Stimulated activated CD4-positive, alpha-beta T cell treated with anti-CD3 and anti-CD28 coated beads, Interleukin-15, amount 100 ng/mL, for 1 hour (primary cell): Measurements from ENCODE around the gene TMEM50A.
"Not testable (repeated sequence)": the region's sequence is repeated elsewhere in the genome, so short reads cannot be mapped to it uniquely, and the experiment has no call there.

Source experiments
- DNase-seq, 2 donors: peaks; one replicate each; pipeline ENCODE4 v3.0.0-alpha.2; 2020; ENCODE audit warnings: low read depth in 1 of 2, low spot score in 1 of 2

The TMEM50A gene

GRCh38 chr1:25329950-25330349 is 8.2 kb upstream of the TMEM50A start:
- DNase-seq: not testable (repeated sequence)

- DNase-seq: not testable (repeated sequence)
Observed at GRCh38 chr1:25336922-25337354, 1.2 kb upstream of the TMEM50A start.

GRCh38 chr1:25337483-25338187 is 499 bp upstream of the TMEM50A start:
- DNase-seq: peak in 1 of 2 donors; percentile 8

- DNase-seq: no peak
Observed at GRCh38 chr1:25338986-25339385, 852 bp downstream of the TMEM50A start.

- no peak for DNase-seq
Observed at GRCh38 chr1:25341746-25342145, 3.6 kb downstream of the TMEM50A start.

GRCh38 chr1:25342846-25343245 is 4.7 kb downstream of the TMEM50A start:
- no peak for DNase-seq

- no peak for DNase-seq
Observed at GRCh38 chr1:25343872-25344271, 5.7 kb downstream of the TMEM50A start.

GRCh38 chr1:25347556-25347955 is 9.4 kb downstream of the TMEM50A start:
- DNase-seq: no peak

- DNase-seq: no peak
Observed at GRCh38 chr1:25349606-25350005, 11.5 kb downstream of the TMEM50A start.

- DNase-seq: no peak
Observed at GRCh38 chr1:25355841-25356395, 17.8 kb downstream of the TMEM50A start.

GRCh38 chr1:25356441-25356840 is 18.3 kb downstream of the TMEM50A start:
- no peak for DNase-seq

GRCh38 chr1:25356848-25357247 is 18.7 kb downstream of the TMEM50A start:
- DNase-seq: no peak

- DNase-seq: no peak
Observed at GRCh38 chr1:25360596-25361581, 22.8 kb downstream of the TMEM50A start.

- no peak for DNase-seq
Observed at GRCh38 chr1:25361901-25362300, 23.8 kb downstream of the TMEM50A start.

GRCh38 chr1:25362634-25363559 is 24.8 kb downstream of the TMEM50A start:
- not testable (repeated sequence) for DNase-seq

GRCh38 chr1:25369241-25369640 is 31.1 kb downstream of the TMEM50A start:
- no peak for DNase-seq

- not testable (repeated sequence) for DNase-seq
Observed at GRCh38 chr1:25369691-25370271, 31.6 kb downstream of the TMEM50A start.

GRCh38 chr1:25371757-25372156 is 33.6 kb downstream of the TMEM50A start:
- not testable (repeated sequence) for DNase-seq

- not testable (repeated sequence) for DNase-seq
Observed at GRCh38 chr1:25378367-25378766, 40.2 kb downstream of the TMEM50A start.

- DNase-seq: not testable (repeated sequence)
Observed at GRCh38 chr1:25382543-25382942, 44.4 kb downstream of the TMEM50A start.
